K562 (cell line): ENCODE data around the gene CPED1. TPM values are rescaled to one million over a fixed set of nuclear protein-coding genes. Genes with fewer than 3 reads are reported as not detected.

Source experiments
- CXXC5 ChIP-seq: fragments of 250-450 bp; sonication (Bioruptor Pico); IDR thresholded peaks from 2 replicates; pipeline ENCODE4 v1.8.0; 2022; ENCODE audit warnings: inconsistent platforms, mild to moderate bottlenecking, moderate library complexity
- MAFF ChIP-seq: IDR thresholded peaks from 2 replicates; pipeline ENCODE4 v1.6.1; 2012; ENCODE audit warnings: low read length, improper control_type of control experiment
- MGA ChIP-seq: fragments of 450-650 bp; IDR thresholded peaks from 2 replicates; pipeline ENCODE4 v1.6.1; 2016; ENCODE audit warnings: mild to moderate bottlenecking, moderate library complexity
- SMAD4 ChIP-seq: fragments of 250-450 bp; sonication (Bioruptor Pico); conservative IDR thresholded peaks from 2 replicates; pipeline ENCODE4 v1.8.0; 2021; ENCODE audit warnings: inconsistent platforms, mild to moderate bottlenecking, moderate library complexity
- STAT5A ChIP-seq: IDR thresholded peaks from 2 replicates; pipeline ENCODE4 v1.6.1; 2012; ENCODE audit warnings: low read length, inconsistent platforms, borderline replicate concordance
- STAT5B ChIP-seq: fragments of 250-450 bp; sonication (Bioruptor Pico); IDR thresholded peaks from 2 replicates; pipeline ENCODE4 v1.8.0; 2021; ENCODE audit warnings: mild to moderate bottlenecking, inconsistent platforms
- ZNF41 ChIP-seq: fragments of 250-450 bp; sonication (Bioruptor Pico); conservative IDR thresholded peaks from 2 replicates; pipeline ENCODE4 v1.4.0; 2020; ENCODE audit warnings: mild to moderate bottlenecking
- ZNF445 ChIP-seq: fragments of 250-450 bp; sonication (Bioruptor Pico); IDR thresholded peaks from 2 replicates; pipeline ENCODE4 v1.4.0; 2020; ENCODE audit warnings: low read depth, mild to moderate bottlenecking, moderate library complexity
- polyA plus RNA-seq, 8 experiments: library from polyadenylated mRNA; depleted of rRNA in 4 of 8; stranded (reverse) in 5 of 8; unstranded in 3 of 8; fragments of >200 nt; fragmentation: Nextera tagmentation in 2 of 8; fragmentation: Illumina TruSeq in 1 of 8; extraction: Ambion mirVana in 2 of 8; extraction: Trizol in 1 of 8; gene quantifications; 2 replicates each; pipeline versions ENCODE4 v1.2.1 to v1.2.3, GENCODE V29; 2011 to 2014; ENCODE audit warnings: inconsistent platforms in 1 of 8, missing spikeins in 1 of 8
- total RNA-seq, 7 experiments: library from RNA; depleted of rRNA in 6 of 7; stranded (reverse); fragments of >200 nt in 6 of 7; fragmentation: Illumina TruSeq in 2 of 7; extraction: Trizol in 2 of 7; gene quantifications; 2 replicates each; pipeline versions ENCODE4 v1.2.1 to v1.2.3, GENCODE V29; 2011 to 2021; ENCODE audit warnings: low replicate concordance in 1 of 7
- TF ChIP-seq, protein P1 (sequence below): fragments of 450-650 bp; IDR thresholded peaks from 2 replicates; pipeline ENCODE4 v1.6.1; 2016; ENCODE audit warnings: mild to moderate bottlenecking

The CPED1 gene
- total and polyA plus RNA-seq, 9 of the 15 experiments (the other 6 are each of a cell fraction or from before 2014, with no cell fraction given), result 195 to 393 (median 290) TPM

- TF ChIP-seq MGA (0 out of 2 replicates have a peak, but pooled peaks have one; percentile 23), ZNF41 (no peak), STAT5A (no peak), STAT5B (CRISPR knock-in tag) (no peak), MAFF (peak; percentile 44; the same call in 1 of the 2 replicates), CXXC5 (no peak), ZNF445 (CRISPR knock-in tag) (no peak), SMAD4 (CRISPR knock-in tag) (0 out of 2 replicates have a peak, but pooled peaks have one; percentile 18)
- TF ChIP-seq, protein P1, sequence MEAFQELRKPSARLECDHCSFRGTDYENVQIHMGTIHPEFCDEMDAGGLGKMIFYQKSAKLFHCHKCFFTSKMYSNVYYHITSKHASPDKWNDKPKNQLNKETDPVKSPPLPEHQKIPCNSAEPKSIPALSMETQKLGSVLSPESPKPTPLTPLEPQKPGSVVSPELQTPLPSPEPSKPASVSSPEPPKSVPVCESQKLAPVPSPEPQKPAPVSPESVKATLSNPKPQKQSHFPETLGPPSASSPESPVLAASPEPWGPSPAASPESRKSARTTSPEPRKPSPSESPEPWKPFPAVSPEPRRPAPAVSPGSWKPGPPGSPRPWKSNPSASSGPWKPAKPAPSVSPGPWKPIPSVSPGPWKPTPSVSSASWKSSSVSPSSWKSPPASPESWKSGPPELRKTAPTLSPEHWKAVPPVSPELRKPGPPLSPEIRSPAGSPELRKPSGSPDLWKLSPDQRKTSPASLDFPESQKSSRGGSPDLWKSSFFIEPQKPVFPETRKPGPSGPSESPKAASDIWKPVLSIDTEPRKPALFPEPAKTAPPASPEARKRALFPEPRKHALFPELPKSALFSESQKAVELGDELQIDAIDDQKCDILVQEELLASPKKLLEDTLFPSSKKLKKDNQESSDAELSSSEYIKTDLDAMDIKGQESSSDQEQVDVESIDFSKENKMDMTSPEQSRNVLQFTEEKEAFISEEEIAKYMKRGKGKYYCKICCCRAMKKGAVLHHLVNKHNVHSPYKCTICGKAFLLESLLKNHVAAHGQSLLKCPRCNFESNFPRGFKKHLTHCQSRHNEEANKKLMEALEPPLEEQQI, result peak; percentile 42; the same call in 1 of the 2 replicates
Observed at GRCh38 chr7:121000081-121000983, 11.8 kb downstream of the CPED1 start (continued).
